DOHH2 (cell line): ENCODE measurements around the gene METTL8.

Experiments used
- H3F3A ChIP-seq: fragments of 200-600 bp; sonication (generic), shearing (Covaris generic); 2 replicates; pipeline ENCODE4 v1.6.0; 2016; ENCODE audit warnings: antibody characterized with exemption, mild to moderate bottlenecking; ENCODE audit not compliant: control insufficient read depth, insufficient read depth
- H3K27ac ChIP-seq: fragments of 200-600 bp; sonication (generic); 2 replicates; pipeline ENCODE4 v1.5.1; 2014; ENCODE audit warnings: low read depth, mild to moderate bottlenecking, low read length, moderate library complexity
- H3K27me3 ChIP-seq: fragments of 200-600 bp; sonication (generic); 2 replicates; pipeline ENCODE4 v1.6.1; 2014; ENCODE audit warnings: mild to moderate bottlenecking, low read length, mixed read lengths; ENCODE audit not compliant: control insufficient read depth
- H3K36me3 ChIP-seq: fragments of 200-600 bp; sonication (generic); 2 replicates; pipeline ENCODE4 v1.6.1; 2014; ENCODE audit warnings: mild to moderate bottlenecking, low read length, moderate library complexity, mixed read lengths; ENCODE audit not compliant: control insufficient read depth
- H3K4me1 ChIP-seq: fragments of 200-600 bp; sonication (generic); 2 replicates; pipeline ENCODE4 v1.6.1; 2014; ENCODE audit warnings: mild to moderate bottlenecking, low read length, mixed read lengths; ENCODE audit not compliant: control insufficient read depth
- H3K4me2 ChIP-seq: fragments of 200-600 bp; sonication (generic); 2 replicates; pipeline ENCODE4 v1.6.0; 2014; ENCODE audit warnings: mild to moderate bottlenecking, low read length, moderate library complexity
- H3K4me3 ChIP-seq: fragments of 200-600 bp; sonication (generic); 2 replicates; pipeline ENCODE4 v1.5.1; 2014; ENCODE audit warnings: mild to moderate bottlenecking, low read length, mixed read lengths
- H3K79me2 ChIP-seq: fragments of 200-600 bp; sonication (generic); 2 replicates; pipeline ENCODE4 v1.6.1; 2014; ENCODE audit warnings: mild to moderate bottlenecking, low read length, mixed read lengths; ENCODE audit not compliant: control insufficient read depth
- H3K9me2 ChIP-seq: fragments of 200-600 bp; sonication (generic); replicated peaks from 2 replicates; pipeline ENCODE4 v1.6.1; 2014; ENCODE audit warnings: mild to moderate bottlenecking, low read length, mixed read lengths; ENCODE audit not compliant: control insufficient read depth
- H3K9me3 ChIP-seq: fragments of 200-600 bp; sonication (generic); 2 replicates; pipeline ENCODE4 v1.6.1; 2014; ENCODE audit warnings: antibody characterized with exemption, low read length, mixed read lengths; ENCODE audit not compliant: control insufficient read depth, insufficient read depth
- H4K20me1 ChIP-seq: fragments of 200-600 bp; sonication (generic); 2 replicates; pipeline ENCODE4 v1.6.0; 2014; ENCODE audit warnings: low read depth, mild to moderate bottlenecking, antibody characterized with exemption, low read length, moderate library complexity; ENCODE audit not compliant: control insufficient read depth, insufficient read depth
- CTCF ChIP-seq: fragments of 200-600 bp; sonication (generic); IDR thresholded peaks from one replicate; pipeline ENCODE4 v1.5.1; 2014; ENCODE audit warnings: antibody characterized with exemption, mild to moderate bottlenecking, low read depth, low read length; ENCODE audit not compliant: poor library complexity, severe bottlenecking
- EZH2phosphoT487 ChIP-seq: fragments of 200-600 bp; sonication (generic); IDR thresholded peaks from 2 replicates; pipeline ENCODE4 v1.6.1; 2017; ENCODE audit warnings: borderline replicate concordance, mild to moderate bottlenecking, antibody characterized with exemption, low read length, moderate library complexity, mixed read lengths

METTL8 gene

GRCh38 chr2:171334946-171335345, 98.8 kb downstream of the METTL8 start:
- TF ChIP-seq EZH2phosphoT487 (no peak), CTCF (no peak)
- H3K79me2 ChIP-seq = no peaks in the 10 kb centered on the region
- no peak overlapping the region for H3K4me3 ChIP-seq
- H4K20me1 ChIP-seq = no peaks in the 10 kb centered on the region
- peaks cover 9% of the 10 kb centered on the region for H3F3A ChIP-seq
- no peak overlapping the region for H3K4me2 ChIP-seq
- no peaks in the 10 kb centered on the region for H3K9me2 ChIP-seq
- H3K36me3 ChIP-seq = no peaks in the 10 kb centered on the region
- H3K27me3 ChIP-seq = no peaks in the 10 kb centered on the region
- H3K9me3 ChIP-seq = no peaks in the 10 kb centered on the region
- H3K4me1 ChIP-seq = peaks cover 51% of the 10 kb centered on the region
- H3K27ac ChIP-seq = no peak overlapping the region

- H4K20me1 ChIP-seq = no peaks in the 10 kb centered on the region
- no peaks in the 10 kb centered on the region for H3K9me2 ChIP-seq
- TF ChIP-seq EZH2phosphoT487 (no peak), CTCF (no peak)
- H3F3A ChIP-seq = peaks cover 7% of the 10 kb centered on the region; the same call in 1 of the 2 replicates
- H3K79me2 ChIP-seq = no peaks in the 10 kb centered on the region
- no peaks in the 10 kb centered on the region for H3K36me3 ChIP-seq
- H3K27me3 ChIP-seq = no peaks in the 10 kb centered on the region
- peaks cover 56% of the 10 kb centered on the region for H3K4me1 ChIP-seq
- H3K4me3 ChIP-seq = no peak overlapping the region
- no peaks in the 10 kb centered on the region for H3K9me3 ChIP-seq
- H3K27ac ChIP-seq = no peak overlapping the region
- no peak overlapping the region for H3K4me2 ChIP-seq
These were observed 99.6 kb downstream of the METTL8 start for GRCh38 chr2:171334171-171334570.

- Histone ChIP-seq H3K4me3 (peak overlapping the region; percentile 47), H4K20me1 (no peaks in the 10 kb centered on the region), H3K27ac (peak overlapping the region; percentile 35), H3K4me1 (peaks cover 57% of the 10 kb centered on the region), H3K36me3 (peaks cover 3% of the 10 kb centered on the region; the same call in 1 of the 2 replicates), H3K9me3 (no peaks in the 10 kb centered on the region), H3K27me3 (no peaks in the 10 kb centered on the region), H3F3A (peaks cover 3% of the 10 kb centered on the region; the same call in 1 of the 2 replicates), H3K9me2 (no peaks in the 10 kb centered on the region), H3K4me2 (peak overlapping the region; percentile 61), H3K79me2 (no peaks in the 10 kb centered on the region)
- no peak for TF ChIP-seq EZH2phosphoT487
- TF ChIP-seq CTCF = no peak
These were observed 103.4 kb downstream of the METTL8 start for GRCh38 chr2:171330155-171330956.
